AG04450 (cell line): ENCODE measurements around the gene ZIC1. TPM values are rescaled to one million over a fixed set of nuclear protein-coding genes. Genes with fewer than 3 reads are reported as not detected.

Source experiments
- CTCF ChIA-PET: fragments of 300-600, 350-600 bp; formaldehyde crosslinking; extraction: SDS; loops from one replicate; lab custom pipeline; 2022; ENCODE audit warnings: antibody characterized with exemption, inconsistent platforms; lab: Charles Lee
- POLR2A ChIA-PET: fragments of 350-600 bp; formaldehyde crosslinking; extraction: SDS; loops from one replicate; lab custom pipeline; 2021; ENCODE audit warnings: antibody characterized with exemption, inconsistent platforms; lab: Yijun Ruan, JAX
- DNase-seq: peaks from one replicate; pipeline ENCODE4 v3.0.0-alpha.2; 2011; ENCODE audit warnings: low read depth, low spot score
- H3K27ac ChIP-seq: one replicate; pipeline ENCODE4 v1.5.1; 2012; ENCODE audit warnings: low read depth, low read length, control low read depth
- H3K27me3 ChIP-seq: one replicate; pipeline ENCODE4 v1.6.0; 2012; ENCODE audit warnings: low read length; ENCODE audit not compliant: control insufficient read depth, insufficient read depth
- H3K4me3 ChIP-seq: 2 replicates; pipeline ENCODE4 v1.5.1; 2011; ENCODE audit warnings: mild to moderate bottlenecking, low read depth, low read length, control low read depth
- H3K9me3 ChIP-seq: 2 replicates; pipeline ENCODE4 v1.5.1; 2012; ENCODE audit warnings: low read length; ENCODE audit not compliant: control insufficient read depth, insufficient read depth
- CTCF ChIP-seq: IDR thresholded peaks from 2 replicates; pipeline ENCODE4 v1.5.1; 2011; ENCODE audit warnings: low read depth, low read length, control low read depth, inconsistent platforms
- polyA plus RNA-seq: library from polyadenylated mRNA; depleted of rRNA; stranded (reverse); fragments of >200 nt; gene quantifications from 2 replicates; pipeline ENCODE4 v1.2.3, GENCODE V29; 2011

ZIC1 gene
- polyA plus RNA-seq, 1 experiment = not detected

GRCh38 chr3:147422601-147423536 is 13.7 kb downstream of the ZIC1 start:
- Histone ChIP-seq H3K4me3 (no peak overlapping the region), H3K27ac (no peak overlapping the region), H3K9me3 (peaks cover 35% of the 10 kb centered on the region), H3K27me3 (peaks cover 78% of the 10 kb centered on the region)
- no peak for DNase-seq
- POLR2A ChIA-PET = no interaction called here
- no peak for TF ChIP-seq CTCF
- CTCF ChIA-PET = interaction anchor here (0.7 kb wide), 1 partner anchor 1937 kb away, joined by 4 read pairs; no protein-coding TSS in a partner anchor

- H3K4me3 ChIP-seq = no peak overlapping the region
- ChIA-PET POLR2A (no interaction called here), CTCF (no interaction called here)
- H3K27me3 ChIP-seq = peaks cover 72% of the 10 kb centered on the region
- peaks cover 35% of the 10 kb centered on the region for H3K9me3 ChIP-seq
- DNase-seq = no peak
- no peak overlapping the region for H3K27ac ChIP-seq
- no peak for TF ChIP-seq CTCF
These were observed 14.3 kb downstream of the ZIC1 start for GRCh38 chr3:147423537-147423797.

GRCh38 chr3:147423798-147424580 is 14.8 kb downstream of the ZIC1 start:
- ChIA-PET CTCF (no interaction called here), POLR2A (no interaction called here)
- no peak overlapping the region for H3K27ac ChIP-seq
- H3K4me3 ChIP-seq = no peak overlapping the region
- H3K27me3 ChIP-seq = peaks cover 67% of the 10 kb centered on the region
- DNase-seq = no peak
- H3K9me3 ChIP-seq = peaks cover 33% of the 10 kb centered on the region
- TF ChIP-seq CTCF = no peak

GRCh38 chr3:147424581-147425387 is 15.6 kb downstream of the ZIC1 start:
- CTCF ChIA-PET = no interaction called here
- DNase-seq = no peak
- Histone ChIP-seq H3K4me3 (no peak overlapping the region), H3K9me3 (peaks cover 25% of the 10 kb centered on the region), H3K27ac (no peak overlapping the region), H3K27me3 (peaks cover 59% of the 10 kb centered on the region)
- POLR2A ChIA-PET = no interaction called here
- no peak for TF ChIP-seq CTCF
